IPS-NIHi7 (cell line): ENCODE measurements around the gene ANKRD6.
A peak's percentile ranks its signal among the peaks of the same experiment; 100 is the strongest.
"Not testable (repeated sequence)": the region's sequence is repeated elsewhere in the genome, so short reads cannot be mapped to it uniquely, and the experiment has no call there.

Experiments used
- DNase-seq: peaks from one replicate; pipeline ENCODE4 v3.0.0; 2012; ENCODE audit warnings: mixed read lengths; ENCODE audit errors: extremely low spot score

The ANKRD6 gene

GRCh38 chr6:89599727-89600126, 166.8 kb downstream of the ANKRD6 start:
- DNase-seq: no peak

DNA sequence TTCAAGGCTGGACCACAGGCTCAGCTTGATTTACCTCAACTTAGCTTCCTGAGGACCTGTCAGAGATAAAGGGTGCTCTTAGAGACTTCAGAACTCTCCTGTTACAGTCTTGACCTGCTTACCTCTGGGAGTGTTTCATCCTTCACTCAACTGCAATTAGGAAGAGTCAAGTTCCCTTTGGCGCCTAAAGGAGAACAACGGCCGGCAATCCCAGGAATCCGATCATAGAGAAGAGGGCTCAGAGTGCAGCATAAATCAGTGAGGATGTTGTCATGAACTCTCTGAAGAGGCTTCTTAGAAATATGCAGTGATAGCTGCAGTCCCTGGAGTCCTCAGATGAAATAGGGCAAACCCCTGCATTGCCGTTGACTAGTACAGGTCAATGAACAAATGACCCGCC, 169.2 kb downstream of the ANKRD6 start:
- DNase-seq: no peak

DNA sequence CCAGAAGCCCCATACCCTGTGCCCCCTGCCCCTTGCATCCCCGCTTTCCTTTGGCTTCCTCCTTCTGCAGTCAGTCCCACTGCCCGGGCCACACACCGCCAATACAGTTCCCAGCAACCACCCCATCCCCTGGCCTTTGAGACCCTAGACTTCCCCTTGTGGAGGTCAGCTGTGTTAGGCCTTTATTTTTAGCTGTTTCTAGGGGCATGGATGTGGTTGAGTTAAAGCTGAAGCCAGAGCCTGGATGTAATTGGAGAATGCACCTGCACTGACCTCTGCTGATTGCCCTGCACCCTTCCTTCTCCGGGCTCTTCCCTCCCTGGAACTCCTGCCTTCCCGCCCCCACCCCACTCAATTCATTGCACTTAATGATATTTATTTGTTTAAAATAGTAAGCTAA, 171.7 kb downstream of the ANKRD6 start:
- DNase-seq: peak; percentile 25

- DNase-seq: no peak
Observed at GRCh38 chr6:89605861-89606260, 172.9 kb downstream of the ANKRD6 start.

GRCh38 chr6:89610149-89610642, 177.2 kb downstream of the ANKRD6 start:
- peak; percentile 75 for DNase-seq

DNA sequence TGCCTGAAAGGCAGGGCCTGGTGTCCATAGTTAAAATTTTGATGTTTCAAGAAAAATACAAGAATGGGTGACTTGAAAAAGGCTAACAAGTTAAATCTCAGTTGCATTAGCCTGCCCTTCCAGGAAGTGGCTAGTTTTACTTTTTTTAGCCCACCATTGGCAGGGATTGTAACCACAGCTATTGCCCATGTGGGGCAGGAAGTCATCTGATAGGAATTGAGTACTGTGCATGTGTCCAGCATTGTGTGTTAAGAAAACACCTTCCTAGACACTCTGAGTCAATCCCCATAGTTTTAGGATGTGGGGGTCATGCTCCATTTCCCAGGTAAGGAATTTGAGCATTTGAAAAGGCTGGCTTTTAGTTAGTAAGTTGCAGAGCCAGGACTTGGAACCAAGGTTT, 178.7 kb downstream of the ANKRD6 start:
- no peak for DNase-seq

DNA sequence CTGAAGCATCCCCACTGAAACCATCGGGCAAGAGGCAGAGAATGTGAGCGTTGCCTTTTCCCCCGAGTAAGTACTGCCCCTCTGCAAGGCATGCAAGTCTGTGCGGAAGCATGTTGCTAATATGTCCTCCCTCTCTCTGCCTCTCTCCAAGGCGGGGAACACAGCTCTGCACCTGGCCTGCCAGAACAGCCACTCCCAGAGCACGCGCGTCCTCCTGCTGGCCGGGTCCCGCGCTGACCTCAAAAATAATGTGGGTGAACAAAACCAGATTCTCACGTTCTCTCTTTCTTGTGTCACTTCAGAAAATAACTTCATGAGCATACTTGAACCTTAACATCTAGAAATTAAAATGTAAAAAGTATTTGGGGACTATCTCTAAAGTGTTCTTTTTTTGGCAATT, 179.2 kb downstream of the ANKRD6 start:
- DNase-seq: peak; percentile 58

- DNase-seq: no peak
Observed at GRCh38 chr6:89613790-89614189, 180.8 kb downstream of the ANKRD6 start.

- no peak for DNase-seq
Observed at GRCh38 chr6:89615882-89616281, 182.9 kb downstream of the ANKRD6 start.

DNA sequence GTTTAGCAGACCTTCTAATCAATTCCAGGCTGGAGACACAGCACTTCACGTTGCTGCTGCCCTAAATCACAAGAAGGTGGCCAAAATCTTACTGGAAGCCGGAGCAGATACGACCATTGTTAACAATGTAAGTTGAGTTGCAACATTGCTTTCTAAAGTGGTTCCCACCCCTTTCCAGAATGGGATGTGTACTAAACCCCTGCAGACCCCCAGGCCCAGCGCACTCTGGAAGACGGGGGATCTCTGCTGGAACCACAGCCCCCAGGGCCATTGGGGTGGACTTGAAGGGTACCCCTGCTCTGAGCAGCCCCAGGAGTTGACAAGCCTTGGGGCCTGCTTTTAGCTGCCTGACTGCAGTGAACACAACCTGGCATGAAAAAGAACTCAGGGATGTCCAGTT, 183.6 kb downstream of the ANKRD6 start:
- DNase-seq: no peak

GRCh38 chr6:89618026-89618425, 185.1 kb downstream of the ANKRD6 start:
- DNase-seq: no peak

DNA sequence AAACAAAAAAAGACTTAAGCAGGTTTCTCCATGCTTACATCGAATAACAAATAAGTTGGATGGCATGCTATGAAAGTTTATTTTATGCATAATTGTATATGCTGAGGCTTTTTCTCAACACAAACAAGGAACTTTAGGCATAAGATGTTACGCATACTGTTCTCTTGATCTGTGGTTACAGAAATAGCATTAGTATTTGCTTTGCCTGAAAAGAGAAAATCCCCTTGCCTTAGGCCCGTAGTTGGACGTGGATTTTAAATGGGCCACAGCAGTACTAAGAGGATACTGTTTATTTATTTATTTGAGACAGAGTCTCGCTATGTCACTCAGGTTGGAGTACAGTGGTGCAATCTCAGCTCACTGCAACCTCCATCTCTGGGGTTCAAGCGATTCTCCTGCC, 186.6 kb downstream of the ANKRD6 start:
- no peak for DNase-seq

GRCh38 chr6:89623749-89624148, 190.8 kb downstream of the ANKRD6 start:
- DNase-seq: no peak

DNA sequence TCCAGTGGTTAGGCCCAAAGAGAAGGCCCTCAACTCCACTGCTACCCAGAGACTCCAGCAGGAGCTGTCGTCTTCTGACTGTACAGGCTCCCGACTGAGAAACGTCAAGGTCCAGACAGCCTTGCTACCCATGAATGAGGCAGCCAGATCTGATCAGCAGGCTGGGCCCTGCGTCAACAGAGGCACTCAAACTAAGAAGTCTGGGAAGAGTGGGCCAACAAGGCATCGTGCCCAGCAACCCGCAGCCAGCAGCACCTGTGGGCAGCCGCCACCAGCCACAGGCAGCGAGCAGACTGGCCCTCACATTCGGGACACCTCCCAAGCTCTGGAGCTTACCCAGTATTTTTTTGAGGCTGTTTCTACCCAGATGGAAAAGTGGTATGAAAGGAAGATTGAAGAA, 197.5 kb downstream of the ANKRD6 start:
- no peak for DNase-seq

GRCh38 chr6:89636412-89636811, 203.5 kb downstream of the ANKRD6 start:
- DNase-seq: not testable (repeated sequence)

DNA sequence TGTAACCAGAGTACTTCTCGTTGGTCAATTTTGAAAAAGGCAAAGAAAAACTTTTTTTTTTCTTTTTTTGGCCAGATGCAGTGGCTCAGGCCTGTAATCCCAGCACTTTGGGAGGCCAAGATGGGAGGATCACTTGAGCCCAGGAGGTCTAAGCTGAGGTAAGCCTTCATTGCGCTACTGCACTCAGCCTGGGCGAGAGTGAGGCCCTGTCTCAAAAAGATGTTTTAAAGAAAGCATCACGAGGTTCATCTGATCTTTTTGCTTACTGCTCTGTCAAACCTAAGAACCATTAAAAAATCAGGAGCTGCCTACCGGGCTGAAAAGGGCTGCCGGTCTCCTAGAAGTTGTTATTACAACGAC, 205.0 kb downstream of the ANKRD6 start:
- no peak for DNase-seq

- peak; percentile 96 for DNase-seq
Observed at GRCh38 chr6:89638320-89639195, 205.6 kb downstream of the ANKRD6 start, which contains the start of gene LYRM2. TSS of gene LYRM2 (minus strand) at chr6:89638747. CDS start at chr6:89638716, 31 bp downstream.

DNA sequence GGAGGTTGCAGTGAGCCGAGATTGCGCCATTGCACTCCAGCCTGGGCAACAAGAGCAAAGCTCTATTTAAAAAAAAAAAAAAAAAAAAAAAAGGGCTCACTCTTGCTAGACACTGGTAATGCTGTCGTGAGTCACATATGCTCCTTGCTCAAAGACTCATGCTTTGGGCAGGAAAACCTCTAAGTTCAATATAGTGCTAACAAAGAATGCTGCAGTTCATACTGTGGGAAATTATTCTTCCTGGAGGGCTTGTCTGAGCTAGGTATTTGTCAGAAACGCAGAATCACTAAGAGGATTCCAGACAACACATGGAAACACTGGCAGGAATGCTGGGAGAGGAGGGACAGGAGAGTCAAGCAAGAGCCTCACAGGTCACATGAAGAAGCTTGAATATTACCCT, 207.9 kb downstream of the ANKRD6 start:
- no peak for DNase-seq

- not testable (repeated sequence) for DNase-seq
Observed at GRCh38 chr6:89641581-89641980, 208.6 kb downstream of the ANKRD6 start.

GRCh38 chr6:89642956-89643355, 210.0 kb downstream of the ANKRD6 start:
- no peak for DNase-seq

DNA sequence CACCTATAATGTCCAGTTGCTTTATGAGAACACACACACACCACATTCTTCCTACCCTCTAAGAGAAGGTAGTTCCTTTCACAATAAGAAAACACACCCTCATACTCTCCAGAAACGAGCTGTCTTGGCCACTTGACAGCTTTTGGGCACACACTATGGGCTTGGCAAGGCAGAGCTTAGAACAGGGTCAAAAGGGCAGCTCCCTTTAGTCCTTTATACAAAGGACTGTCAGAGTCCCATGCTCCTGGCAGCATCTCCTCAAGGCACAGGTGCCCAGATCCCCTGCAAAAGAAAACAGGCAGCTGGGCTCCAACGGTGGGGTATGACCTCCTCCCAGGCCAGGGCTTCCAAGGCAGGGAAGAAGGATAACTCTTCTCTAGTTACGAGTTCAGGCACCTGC, 210.5 kb downstream of the ANKRD6 start:
- DNase-seq: no peak

- no peak for DNase-seq
Observed at GRCh38 chr6:89644864-89645263, 211.9 kb downstream of the ANKRD6 start.

DNA sequence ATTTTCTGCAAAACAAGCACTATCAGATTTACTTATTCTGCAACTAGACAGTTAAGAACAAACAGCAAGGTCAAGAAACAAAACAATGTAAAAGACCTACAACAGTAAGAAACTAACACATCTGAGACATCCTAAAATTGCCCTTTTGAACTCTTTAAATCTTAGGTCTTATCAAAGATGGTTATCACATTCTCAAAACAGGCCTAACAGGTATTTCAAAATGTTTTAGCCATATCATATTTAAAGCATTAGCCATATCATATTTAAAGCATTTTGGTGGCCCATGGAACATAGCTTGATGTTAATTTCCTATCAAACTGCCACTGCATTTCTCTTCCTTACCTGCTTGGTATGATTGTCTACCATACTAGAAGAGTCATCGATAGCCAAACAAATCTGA, 216.7 kb downstream of the ANKRD6 start:
- no peak for DNase-seq

DNA sequence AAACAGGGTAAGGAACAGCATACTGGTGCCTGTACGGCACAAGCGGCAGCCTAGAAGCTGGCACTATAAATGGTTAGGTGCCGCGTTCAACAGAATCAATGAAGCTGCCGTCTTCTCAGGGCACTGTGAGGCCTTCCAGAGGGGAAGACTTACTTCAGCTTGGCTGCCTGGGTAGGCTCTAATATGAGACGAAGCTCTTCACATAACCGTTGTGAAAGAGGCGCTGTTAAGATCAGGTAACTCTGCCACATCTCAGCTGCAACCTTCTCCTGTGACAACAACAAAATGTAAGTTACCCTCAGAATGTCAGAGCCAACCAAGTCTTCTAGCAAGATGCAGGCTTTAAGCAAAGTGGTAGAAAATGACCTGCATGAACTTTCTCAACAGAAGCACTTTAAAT, 217.6 kb downstream of the ANKRD6 start:
- DNase-seq: no peak
